Adrenal gland (tissue), 5 donors: ENCODE results near the gene DNAH6.

Source experiments
- POLR2A ChIP-seq, 2 donors: fragments of 450-650 bp; IDR thresholded peaks; one replicate each; pipeline ENCODE4 v1.6.1; 2017; ENCODE audit warnings: antibody characterized with exemption in 2 of 2, mild to moderate bottlenecking in 2 of 2, moderate library complexity in 1 of 2
- TF ChIP-seq, protein P1 (sequence below), 6 experiments: fragments of 450-650 bp in 4 of 6; fragments of 200-600 bp in 2 of 6; sonication (generic) in 1 of 6; IDR thresholded peaks; 1 replicate in 5 of 6; 2 replicates in 1 of 6; pipeline versions ENCODE4 v1.5.1 to v1.8.0; 2016 to 2021; ENCODE audit warnings: antibody characterized with exemption in 6 of 6, mild to moderate bottlenecking in 2 of 6, moderate library complexity in 1 of 6
- donor health status: DM: no; HTN: no; CAD: no.

DNA sequence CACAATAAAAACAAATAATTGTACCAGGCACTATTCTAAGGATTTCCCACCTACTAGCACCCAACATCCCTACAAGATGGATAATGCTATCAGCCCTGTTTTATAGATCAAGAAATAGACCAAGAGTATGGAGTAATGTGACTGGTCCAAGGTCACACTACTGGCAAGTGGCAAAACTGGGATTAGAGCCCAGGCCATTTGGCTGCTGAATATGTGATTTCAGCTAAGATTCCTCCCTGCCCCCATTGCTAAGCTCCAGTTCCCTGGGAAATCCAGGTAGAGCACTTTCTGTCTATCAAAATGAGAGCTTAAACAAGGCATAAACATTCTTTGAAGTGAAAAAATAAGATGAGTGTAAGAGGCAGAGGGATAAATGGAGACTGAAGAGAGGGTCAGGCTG lies 157.8 kb downstream of the DNAH6 start:
- TF ChIP-seq, protein P1, sequence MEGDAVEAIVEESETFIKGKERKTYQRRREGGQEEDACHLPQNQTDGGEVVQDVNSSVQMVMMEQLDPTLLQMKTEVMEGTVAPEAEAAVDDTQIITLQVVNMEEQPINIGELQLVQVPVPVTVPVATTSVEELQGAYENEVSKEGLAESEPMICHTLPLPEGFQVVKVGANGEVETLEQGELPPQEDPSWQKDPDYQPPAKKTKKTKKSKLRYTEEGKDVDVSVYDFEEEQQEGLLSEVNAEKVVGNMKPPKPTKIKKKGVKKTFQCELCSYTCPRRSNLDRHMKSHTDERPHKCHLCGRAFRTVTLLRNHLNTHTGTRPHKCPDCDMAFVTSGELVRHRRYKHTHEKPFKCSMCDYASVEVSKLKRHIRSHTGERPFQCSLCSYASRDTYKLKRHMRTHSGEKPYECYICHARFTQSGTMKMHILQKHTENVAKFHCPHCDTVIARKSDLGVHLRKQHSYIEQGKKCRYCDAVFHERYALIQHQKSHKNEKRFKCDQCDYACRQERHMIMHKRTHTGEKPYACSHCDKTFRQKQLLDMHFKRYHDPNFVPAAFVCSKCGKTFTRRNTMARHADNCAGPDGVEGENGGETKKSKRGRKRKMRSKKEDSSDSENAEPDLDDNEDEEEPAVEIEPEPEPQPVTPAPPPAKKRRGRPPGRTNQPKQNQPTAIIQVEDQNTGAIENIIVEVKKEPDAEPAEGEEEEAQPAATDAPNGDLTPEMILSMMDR (IDR thresholded peaks at IDR 0.05) = no peak
- no peak for TF ChIP-seq POLR2A (IDR thresholded peaks at IDR 0.05)
